Measurements from ENCODE around the gene THY1.

Gene THY1

GRCh38 chr11:119417726-119418540 lies 5.0 kb downstream of the THY1 start:
- no peak for DNase-seq (ENCODE audit: low spot score)
- no peak for TF ChIP-seq CTCF (IDR thresholded peaks at IDR 0.05; ENCODE audit: extremely low read depth, missing control alignments)

GRCh38 chr11:119416606-119417580 lies 6.1 kb downstream of the THY1 start:
- no peak for TF ChIP-seq CTCF (IDR thresholded peaks at IDR 0.05; ENCODE audit: extremely low read depth, missing control alignments)
- no peak for DNase-seq (ENCODE audit: low spot score)

GRCh38 chr11:119415966-119416365 lies 7.0 kb downstream of the THY1 start:
- DNase-seq (ENCODE audit: low spot score): no peak
- no peak for TF ChIP-seq CTCF (IDR thresholded peaks at IDR 0.05; ENCODE audit: extremely low read depth, missing control alignments)

GRCh38 chr11:119415517-119415916 lies 7.5 kb downstream of the THY1 start:
- TF ChIP-seq CTCF (IDR thresholded peaks at IDR 0.05; ENCODE audit: extremely low read depth, missing control alignments): no peak
- no peak for DNase-seq (ENCODE audit: low spot score)

GRCh38 chr11:119414734-119415133 lies 8.2 kb downstream of the THY1 start:
- no peak for TF ChIP-seq CTCF (IDR thresholded peaks at IDR 0.05; ENCODE audit: extremely low read depth, missing control alignments)
- DNase-seq (ENCODE audit: low spot score): no peak

GRCh38 chr11:119414321-119414720 lies 8.7 kb downstream of the THY1 start:
- DNase-seq (ENCODE audit: low spot score): no peak
- TF ChIP-seq CTCF (IDR thresholded peaks at IDR 0.05; ENCODE audit: extremely low read depth, missing control alignments): no peak

- TF ChIP-seq CTCF (IDR thresholded peaks at IDR 0.05; ENCODE audit: extremely low read depth, missing control alignments): no peak
- DNase-seq (ENCODE audit: low spot score): no peak
Observed at GRCh38 chr11:119412072-119412471, 10.9 kb downstream of the THY1 start.
